ENCODE results near the gene PCLO.
"Not testable (repeated sequence)": the region's sequence is repeated elsewhere in the genome, so short reads cannot be mapped to it uniquely, and the experiment has no call there.

PCLO gene

DNA sequence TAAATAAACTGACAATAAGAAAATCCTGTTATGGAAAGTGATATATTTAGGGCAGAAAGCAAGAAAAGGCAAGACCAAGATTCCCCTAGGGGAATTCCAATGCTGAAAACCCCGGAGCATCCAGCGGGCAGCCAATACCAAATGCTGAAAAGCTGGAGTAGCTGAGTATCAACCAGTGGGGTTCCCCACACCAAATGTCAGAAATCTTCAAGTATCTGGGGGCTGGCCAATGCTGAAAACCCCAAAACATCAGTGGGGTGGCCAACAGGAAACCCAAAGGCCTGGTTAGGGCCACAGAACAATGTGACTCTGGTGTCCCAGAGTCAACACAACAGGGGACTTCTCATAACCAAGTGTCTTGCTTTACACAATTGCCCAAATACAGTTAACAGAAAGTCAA lies 447.3 kb downstream of the PCLO start:
- TF ChIP-seq POLR2A (IDR thresholded peaks at IDR 0.05; ENCODE audit: low read depth, low read length) (no peak), POLR2AphosphoS5 (IDR thresholded peaks at IDR 0.05; ENCODE audit: low read depth, low read length) (no peak), TAF1 (IDR thresholded peaks at IDR 0.05; ENCODE audit: borderline replicate concordance, low read depth, low read length) (no peak)
- FAIRE-seq (peak; percentile 48), DNase-seq (ENCODE audit: insufficient read length) (no peak)

- DNase-seq (ENCODE audit: insufficient read length) (no peak), FAIRE-seq (no peak)
- TF ChIP-seq POLR2A (IDR thresholded peaks at IDR 0.05; ENCODE audit: low read depth, low read length) (no peak), TAF1 (IDR thresholded peaks at IDR 0.05; ENCODE audit: borderline replicate concordance, low read depth, low read length) (no peak), POLR2AphosphoS5 (IDR thresholded peaks at IDR 0.05; ENCODE audit: low read depth, low read length) (no peak)
Measured at GRCh38 chr7:82714883-82715282, 447.8 kb downstream of the PCLO start.

- no peak for TF ChIP-seq POLR2A (IDR thresholded peaks at IDR 0.05; ENCODE audit: low read depth, low read length)
- no peak for TF ChIP-seq TAF1 (IDR thresholded peaks at IDR 0.05; ENCODE audit: borderline replicate concordance, low read depth, low read length)
- TF ChIP-seq POLR2AphosphoS5 (IDR thresholded peaks at IDR 0.05; ENCODE audit: low read depth, low read length), result no peak
- FAIRE-seq, result peak; percentile 44
- DNase-seq (ENCODE audit: insufficient read length), result no peak
Measured at GRCh38 chr7:82713506-82713905, 449.2 kb downstream of the PCLO start.

DNA sequence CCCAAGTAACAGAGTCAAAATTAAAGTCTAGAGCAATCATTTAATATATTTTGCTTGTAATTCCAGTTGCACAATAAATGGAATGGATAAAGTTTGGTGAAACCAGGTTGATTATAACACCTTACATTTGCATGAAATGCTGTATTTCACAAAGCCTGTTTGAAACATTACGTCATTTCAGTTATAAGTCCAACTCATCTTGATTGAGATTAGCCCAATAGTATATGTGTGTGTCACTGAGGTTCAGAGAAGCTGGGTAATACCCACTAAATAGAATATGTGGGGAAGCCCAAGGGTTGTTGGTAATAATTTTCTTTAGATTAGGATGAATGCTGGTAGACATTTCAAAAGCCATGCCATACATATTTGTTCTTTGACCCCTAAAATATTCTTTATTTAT lies 456.3 kb downstream of the PCLO start:
- FAIRE-seq, result peak; percentile 58

GRCh38 chr7:82705517-82706260 lies 457.0 kb downstream of the PCLO start:
- no peak for DNase-seq (ENCODE audit: insufficient read length)
- FAIRE-seq, result peak; percentile 76
- TF ChIP-seq POLR2A (IDR thresholded peaks at IDR 0.05; ENCODE audit: low read depth, low read length) (no peak), POLR2AphosphoS5 (IDR thresholded peaks at IDR 0.05; ENCODE audit: low read depth, low read length) (no peak), TAF1 (IDR thresholded peaks at IDR 0.05; ENCODE audit: borderline replicate concordance, low read depth, low read length) (no peak)

More for the DNA sequence above, 456.3 kb downstream of the PCLO start:
- DNase-seq (ENCODE audit: insufficient read length), result not testable (repeated sequence)

GRCh38 chr7:82704121-82704520 lies 458.6 kb downstream of the PCLO start:
- TF ChIP-seq POLR2AphosphoS5 (IDR thresholded peaks at IDR 0.05; ENCODE audit: low read depth, low read length) (no peak), TAF1 (IDR thresholded peaks at IDR 0.05; ENCODE audit: borderline replicate concordance, low read depth, low read length) (no peak), POLR2A (IDR thresholded peaks at IDR 0.05; ENCODE audit: low read depth, low read length) (no peak)
- DNase-seq (ENCODE audit: insufficient read length), result no peak
- FAIRE-seq, result no peak
